Dendritic cell treated with granulocyte-macrophage colony-stimulating factor and Interleukin-4, amounts not matched to agents 40 ng/mL and 50 ng/mL, for 4 days (primary cell): ENCODE results near the gene LILRB1.
A peak's percentile ranks its signal among the peaks of the same experiment; 100 is the strongest.
"Not testable (repeated sequence)": the region's sequence is repeated elsewhere in the genome, so short reads cannot be mapped to it uniquely, and the experiment has no call there.

Source experiments
- H3K27ac Mint-ChIP-seq: one replicate; pipeline ENCODE4 v1.8.0; 2022; ENCODE audit warnings: mild to moderate bottlenecking, mixed read lengths
- H3K27me3 Mint-ChIP-seq: one replicate; pipeline ENCODE4 v1.8.0; 2022; ENCODE audit warnings: mild to moderate bottlenecking, mixed read lengths
- H3K36me3 Mint-ChIP-seq: one replicate; pipeline ENCODE4 v1.8.0; 2022; ENCODE audit warnings: low read depth, mixed read lengths
- H3K4me1 Mint-ChIP-seq: one replicate; pipeline ENCODE4 v1.8.0; 2022; ENCODE audit warnings: low read depth, mixed read lengths
- H3K4me3 Mint-ChIP-seq: one replicate; pipeline ENCODE4 v1.8.0; 2022; ENCODE audit warnings: mild to moderate bottlenecking, moderate library complexity, mixed read lengths
- H3K9me3 Mint-ChIP-seq: one replicate; pipeline ENCODE4 v1.8.0; 2022; ENCODE audit warnings: mixed read lengths
- intact Hi-C: fragments of 100-400 bp; cut with micrococcal nuclease; formaldehyde crosslinking; loops from one replicate; pipeline ENCODE4 v1.15.0; 2022

Gene LILRB1

GRCh38 chr19:54661846-54662481, 31.7 kb downstream of the LILRB1 start:
- no peaks in the 10 kb centered on the region for H3K9me3 Mint-ChIP-seq
- peaks cover 44% of the 10 kb centered on the region for H3K36me3 Mint-ChIP-seq
- peak overlapping the region; percentile 92 for H3K4me3 Mint-ChIP-seq
- peaks cover 78% of the 10 kb centered on the region for H3K4me1 Mint-ChIP-seq
- peak overlapping the region; percentile 81 for H3K27ac Mint-ChIP-seq
- intact Hi-C loops, result no loop called here
- peaks cover 8% of the 10 kb centered on the region for H3K27me3 Mint-ChIP-seq

- H3K27me3 Mint-ChIP-seq, result peaks cover 12% of the 10 kb centered on the region
- no peaks in the 10 kb centered on the region for H3K9me3 Mint-ChIP-seq
- peaks cover 86% of the 10 kb centered on the region for H3K4me1 Mint-ChIP-seq
- H3K27ac Mint-ChIP-seq, result peak within 1 kb of the TSS; percentile 81
- intact Hi-C loops, result no loop called here
- H3K4me3 Mint-ChIP-seq, result peak within 1 kb of the TSS; percentile 92
- H3K36me3 Mint-ChIP-seq, result peaks cover 51% of the 10 kb centered on the region
Observed at GRCh38 chr19:54662730-54663129, 32.4 kb downstream of the LILRB1 start, which contains the start of gene LILRB4. Gene LILRB4 (plus strand): TSS chr19:54662985. CDS start chr19:54663034, 49 bp downstream.

DNA sequence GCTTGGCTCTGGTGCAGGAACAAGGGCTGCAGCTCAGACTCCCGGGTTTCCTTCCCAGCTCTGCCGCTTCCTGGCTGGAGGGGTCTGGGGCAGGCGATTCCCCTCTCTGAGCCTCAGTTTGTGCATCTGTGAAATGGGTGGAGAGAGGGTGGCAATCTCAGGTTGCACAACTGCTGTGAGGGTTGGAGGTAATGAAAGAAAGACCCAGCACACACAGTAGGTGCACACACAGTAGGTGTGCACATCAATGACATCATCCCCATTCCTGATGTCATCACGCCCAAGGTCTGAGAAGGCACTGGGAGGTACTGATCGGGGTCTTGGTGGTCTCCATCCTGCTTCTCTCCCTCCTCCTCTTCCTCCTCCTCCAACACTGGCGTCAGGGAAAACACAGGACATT, 35.2 kb downstream of the LILRB1 start:
- peaks cover 60% of the 10 kb centered on the region for H3K36me3 Mint-ChIP-seq
- peaks cover 21% of the 10 kb centered on the region for H3K27me3 Mint-ChIP-seq
- H3K9me3 Mint-ChIP-seq, result peaks cover 8% of the 10 kb centered on the region
- no peak overlapping the region for H3K4me3 Mint-ChIP-seq
- H3K27ac Mint-ChIP-seq, result peak overlapping the region; percentile 33
- peaks cover 89% of the 10 kb centered on the region for H3K4me1 Mint-ChIP-seq
- intact Hi-C loops, result no loop called here

DNA sequence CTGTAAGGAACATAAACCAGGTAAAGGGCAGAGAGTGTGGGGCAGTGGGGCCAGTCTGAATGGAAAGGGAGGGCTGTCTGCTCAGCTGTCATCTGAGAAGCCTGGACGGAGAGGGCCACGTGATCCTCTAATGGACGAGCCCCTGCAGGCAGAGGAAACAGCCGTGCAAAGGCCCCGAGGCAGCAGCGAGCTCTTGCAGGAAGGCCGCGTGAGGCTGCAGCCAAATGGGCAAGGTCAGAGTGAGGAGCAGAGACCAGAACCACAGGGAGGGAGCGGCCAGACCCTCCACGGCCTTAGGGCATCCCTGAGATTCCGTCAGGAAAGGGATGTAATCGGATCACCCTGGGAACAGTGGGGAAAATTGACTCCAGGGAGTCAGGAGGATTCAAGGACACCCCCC, 36.9 kb downstream of the LILRB1 start:
- Mint-ChIP-seq H3K4me3 (no peak overlapping the region), H3K36me3 (peaks cover 60% of the 10 kb centered on the region), H3K9me3 (peaks cover 8% of the 10 kb centered on the region), H3K27me3 (peaks cover 23% of the 10 kb centered on the region), H3K4me1 (peaks cover 88% of the 10 kb centered on the region), H3K27ac (no peak overlapping the region)
- intact Hi-C loops, result no loop called here

DNA sequence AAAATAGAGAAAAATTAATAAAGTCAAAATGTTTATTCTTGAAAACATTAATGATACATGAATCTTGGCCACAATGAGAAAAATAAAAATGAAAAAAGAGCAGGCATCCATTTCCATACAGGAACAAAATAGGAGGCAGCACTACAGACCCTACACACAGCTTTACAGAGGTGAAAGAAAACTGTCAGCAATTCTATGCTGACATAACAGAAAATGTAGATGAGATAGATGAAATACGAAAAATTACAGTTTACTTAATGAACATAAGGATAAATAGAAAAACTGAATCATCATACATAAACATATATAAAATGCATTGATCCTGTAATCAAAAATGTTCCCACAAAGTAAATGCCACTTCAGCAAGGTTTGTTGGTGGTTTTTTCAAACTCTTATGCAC, 38.1 kb downstream of the LILRB1 start:
- peaks cover 23% of the 10 kb centered on the region for H3K27me3 Mint-ChIP-seq
- peaks cover 52% of the 10 kb centered on the region for H3K36me3 Mint-ChIP-seq
- H3K4me3 Mint-ChIP-seq, result no peak overlapping the region
- H3K9me3 Mint-ChIP-seq, result peaks cover 8% of the 10 kb centered on the region
- peaks cover 88% of the 10 kb centered on the region for H3K4me1 Mint-ChIP-seq
- no peak overlapping the region for H3K27ac Mint-ChIP-seq
- intact Hi-C loops, result no loop called here

- H3K36me3 Mint-ChIP-seq, result peaks cover 28% of the 10 kb centered on the region
- peaks cover 75% of the 10 kb centered on the region for H3K4me1 Mint-ChIP-seq
- intact Hi-C loops, result loop anchor here (10.0 kb wide), 1 partner anchor 204 kb away; the partner anchor contains the start of gene FCAR
- no peak overlapping the region for H3K4me3 Mint-ChIP-seq
- H3K27ac Mint-ChIP-seq, result peak overlapping the region; percentile 38
- H3K9me3 Mint-ChIP-seq, result peaks cover 8% of the 10 kb centered on the region
- peaks cover 24% of the 10 kb centered on the region for H3K27me3 Mint-ChIP-seq
Observed at GRCh38 chr19:54670576-54671357, 40.5 kb downstream of the LILRB1 start.

GRCh38 chr19:54673222-54673621, 42.9 kb downstream of the LILRB1 start:
- Mint-ChIP-seq H3K4me1 (peaks cover 50% of the 10 kb centered on the region), H3K27me3 (peaks cover 23% of the 10 kb centered on the region), H3K27ac (no peak overlapping the region), H3K9me3 (peaks cover 3% of the 10 kb centered on the region), H3K4me3 (no peak overlapping the region), H3K36me3 (peaks cover 4% of the 10 kb centered on the region)
- intact Hi-C loops, result loop anchor here (10.0 kb wide), 1 partner anchor 202 kb away; the partner anchor contains the start of gene FCAR

GRCh38 chr19:54674021-54674617, 43.8 kb downstream of the LILRB1 start:
- Mint-ChIP-seq H3K27me3 (peaks cover 30% of the 10 kb centered on the region), H3K9me3 (no peaks in the 10 kb centered on the region), H3K36me3 (no peaks in the 10 kb centered on the region), H3K4me3 (no peak overlapping the region), H3K4me1 (peaks cover 45% of the 10 kb centered on the region), H3K27ac (no peak overlapping the region)
- intact Hi-C loops, result loop anchor here (10.0 kb wide), 1 partner anchor 201 kb away; the partner anchor contains the start of gene FCAR

GRCh38 chr19:54676210-54676834, 46.0 kb downstream of the LILRB1 start:
- H3K9me3 Mint-ChIP-seq, H3K36me3 Mint-ChIP-seq, H3K27ac Mint-ChIP-seq, H3K4me3 Mint-ChIP-seq: not testable (repeated sequence)
- H3K4me1 Mint-ChIP-seq, result peaks cover 23% of the 10 kb centered on the region
- intact Hi-C loops, result loop anchor here (1.0 to 10.0 kb wide), 4 partner anchors 23 to 198 kb away; partner anchors contain the start of gene FCAR
- H3K27me3 Mint-ChIP-seq, result peaks cover 38% of the 10 kb centered on the region

- no peak overlapping the region for H3K27ac Mint-ChIP-seq
- no peaks in the 10 kb centered on the region for H3K9me3 Mint-ChIP-seq
- peaks cover 43% of the 10 kb centered on the region for H3K27me3 Mint-ChIP-seq
- H3K4me1 Mint-ChIP-seq, result peaks cover 18% of the 10 kb centered on the region
- H3K4me3 Mint-ChIP-seq, result no peak overlapping the region
- intact Hi-C loops, result loop anchor here (2.0 to 10.0 kb wide), 3 partner anchors 76 to 198 kb away; partner anchors contain the start of gene FCAR
- no peaks in the 10 kb centered on the region for H3K36me3 Mint-ChIP-seq
Observed at GRCh38 chr19:54677217-54677616, 46.9 kb downstream of the LILRB1 start.

DNA sequence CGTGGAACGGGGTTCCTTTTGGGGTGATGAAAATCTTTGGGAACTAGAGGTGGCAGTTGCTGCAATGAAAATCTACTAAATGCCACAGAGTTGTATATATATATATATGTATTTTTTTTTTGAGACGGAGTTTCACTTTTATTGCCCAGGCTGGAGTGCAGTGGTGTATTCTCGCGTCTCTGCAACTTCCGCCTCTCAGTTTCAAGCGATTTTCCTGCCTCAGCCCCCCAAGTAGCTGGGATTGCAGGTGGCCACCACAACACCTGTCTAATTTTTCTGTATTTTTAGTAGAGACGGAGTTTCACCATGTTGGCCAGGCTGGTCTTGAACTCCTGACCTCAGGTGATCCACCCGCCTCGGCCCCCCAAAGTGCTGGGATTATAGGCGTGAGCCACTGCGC, 51.3 kb downstream of the LILRB1 start:
- H3K4me3 Mint-ChIP-seq, H3K27ac Mint-ChIP-seq, H3K4me1 Mint-ChIP-seq, H3K9me3 Mint-ChIP-seq, H3K36me3 Mint-ChIP-seq, intact Hi-C loops: not testable (repeated sequence)
- peaks cover 59% of the 10 kb centered on the region for H3K27me3 Mint-ChIP-seq

GRCh38 chr19:54682306-54682856, 52.1 kb downstream of the LILRB1 start:
- H3K27ac Mint-ChIP-seq, result no peak overlapping the region
- H3K4me1 Mint-ChIP-seq, result peaks cover 8% of the 10 kb centered on the region
- H3K4me3 Mint-ChIP-seq, result no peak overlapping the region
- no peaks in the 10 kb centered on the region for H3K9me3 Mint-ChIP-seq
- H3K27me3 Mint-ChIP-seq, result peaks cover 57% of the 10 kb centered on the region
- H3K36me3 Mint-ChIP-seq, result no peaks in the 10 kb centered on the region
- intact Hi-C loops, result no loop called here

GRCh38 chr19:54684527-54684926, 54.2 kb downstream of the LILRB1 start:
- Mint-ChIP-seq H3K36me3 (no peaks in the 10 kb centered on the region), H3K9me3 (no peaks in the 10 kb centered on the region), H3K27ac (no peak overlapping the region), H3K4me1 (peaks cover 8% of the 10 kb centered on the region), H3K27me3 (peaks cover 53% of the 10 kb centered on the region), H3K4me3 (no peak overlapping the region)
- intact Hi-C loops, result no loop called here
